Left renal cortex interstitium (tissue), 4 donors: Measurements from ENCODE around the gene LHFPL3. TPM values are rescaled to one million over a fixed set of nuclear protein-coding genes. Genes with fewer than 3 reads are reported as not detected.

Experiments
- DNase-seq, 4 donors: peaks; one replicate each; pipeline ENCODE4 v3.0.0-alpha.2; 2013; ENCODE audit warnings: low read depth in 4 of 4, low spot score in 2 of 4, missing footprints in 1 of 4
- polyA plus RNA-seq, 4 donors: library from polyadenylated mRNA; unstranded; fragments of 120-200 nt; gene quantifications; one replicate each; pipeline ENCODE4 v1.2.1, GENCODE V29; 2013; ENCODE audit not compliant: insufficient read length in 4 of 4

The LHFPL3 gene
- polyA plus RNA-seq, 4 donors = 5.2 to 11.3 (median 5.9) TPM

GRCh38 chr7:104878577-104878976, 550.2 kb downstream of the LHFPL3 start:
- DNase-seq = no peak

GRCh38 chr7:104883248-104883717, 554.9 kb downstream of the LHFPL3 start:
- peak in 1 of 4 donors; percentile 13 for DNase-seq

- DNase-seq = peak; percentile 45 to 62 (median 54)
These were observed 555.5 kb downstream of the LHFPL3 start for GRCh38 chr7:104883718-104884452.

- DNase-seq = no peak
These were observed 558.2 kb downstream of the LHFPL3 start for GRCh38 chr7:104886651-104887050.

GRCh38 chr7:104890216-104890615, 561.8 kb downstream of the LHFPL3 start:
- DNase-seq = no peak

GRCh38 chr7:104891949-104892348, 563.5 kb downstream of the LHFPL3 start:
- DNase-seq = no peak

- DNase-seq = no peak
These were observed 565.9 kb downstream of the LHFPL3 start for GRCh38 chr7:104894314-104894713.

GRCh38 chr7:104894726-104895521, 566.5 kb downstream of the LHFPL3 start:
- no peak for DNase-seq

GRCh38 chr7:104895522-104896236, 567.3 kb downstream of the LHFPL3 start:
- DNase-seq = no peak

- DNase-seq = no peak
These were observed 570.0 kb downstream of the LHFPL3 start for GRCh38 chr7:104898434-104898833.

- DNase-seq = no peak
These were observed 572.3 kb downstream of the LHFPL3 start for GRCh38 chr7:104900525-104901239.

GRCh38 chr7:104901240-104901619, 572.8 kb downstream of the LHFPL3 start:
- DNase-seq = no peak

- no peak for DNase-seq
These were observed 573.8 kb downstream of the LHFPL3 start for GRCh38 chr7:104902183-104902582.

- no peak for DNase-seq
These were observed 574.6 kb downstream of the LHFPL3 start for GRCh38 chr7:104903044-104903443.

- no peak for DNase-seq
These were observed 575.4 kb downstream of the LHFPL3 start for GRCh38 chr7:104903846-104904245.

GRCh38 chr7:104906032-104906431, 577.6 kb downstream of the LHFPL3 start:
- DNase-seq = no peak

- DNase-seq = no peak
These were observed 578.2 kb downstream of the LHFPL3 start for GRCh38 chr7:104906556-104906955.

- DNase-seq = no peak
These were observed 580.2 kb downstream of the LHFPL3 start for GRCh38 chr7:104908636-104909035.

GRCh38 chr7:104909096-104909495, 580.7 kb downstream of the LHFPL3 start:
- DNase-seq = no peak

- DNase-seq = no peak
These were observed 586.0 kb downstream of the LHFPL3 start for GRCh38 chr7:104914421-104914820.

GRCh38 chr7:104921596-104921995, 593.2 kb downstream of the LHFPL3 start:
- no peak for DNase-seq
